PC-9 (cell line): ENCODE results near the gene ZDHHC14. TPM values are rescaled to one million over a fixed set of nuclear protein-coding genes. Genes with fewer than 3 reads are reported as not detected.

Experiments used
- BruUV-seq: library from RNA; stranded (reverse); fragments of 400-500 nt; replicated peaks from 2 replicates; lab custom pipeline; 2021; lab: Mats Ljungman, UMichigan
- CTCF ChIA-PET: fragments of 300-600 bp; sonication (Branson Sonifier 250); formaldehyde crosslinking; loops from one replicate; lab custom pipeline; 2022; ENCODE audit warnings: antibody characterized with exemption; lab: Charles Lee
- POLR2A ChIA-PET: fragments of 300-600 bp; sonication (Branson Sonifier 250); formaldehyde crosslinking; loops from one replicate; lab custom pipeline; 2022; ENCODE audit warnings: antibody characterized with exemption; ENCODE audit not compliant: unreplicated experiment; lab: Charles Lee
- DNase-seq, 2 experiments: peaks; one replicate each; pipeline versions ENCODE4 v3.0.0 to v3.0.0-alpha.2; 2015 to 2022; ENCODE audit warnings: mixed read lengths in 1 of 2
- H2AFZ ChIP-seq: fragments of 200-600 bp; sonication (generic); 2 replicates; pipeline ENCODE4 v1.8.1; 2017; ENCODE audit warnings: antibody characterized with exemption
- H3F3A ChIP-seq: fragments of 200-600 bp; sonication (generic); 2 replicates; pipeline ENCODE4 v1.8.1; 2017; ENCODE audit warnings: antibody characterized with exemption, mild to moderate bottlenecking, low read depth; ENCODE audit not compliant: insufficient read depth
- H3K27ac ChIP-seq: fragments of 200-600 bp; sonication (generic); 2 replicates; pipeline ENCODE4 v1.6.1; 2016; ENCODE audit warnings: mixed run types
- H3K27me3 ChIP-seq: fragments of 200-600 bp; sonication (generic); 2 replicates; pipeline ENCODE4 v1.6.1; 2016; ENCODE audit warnings: low read depth, mixed run types; ENCODE audit not compliant: insufficient read depth
- H3K36me3 ChIP-seq: fragments of 200-600 bp; sonication (generic); 2 replicates; pipeline ENCODE4 v1.6.1; 2016; ENCODE audit warnings: low read depth, mixed run types
- H3K4me1 ChIP-seq: fragments of 200-600 bp; sonication (generic); replicated peaks from 2 replicates; pipeline ENCODE4 v1.6.1; 2016; ENCODE audit warnings: mixed run types; ENCODE audit not compliant: insufficient read depth
- H3K4me2 ChIP-seq: fragments of 200-600 bp; sonication (generic); 2 replicates; pipeline ENCODE4 v1.6.1; 2017; ENCODE audit warnings: mixed run types
- H3K4me3 ChIP-seq: fragments of 200-600 bp; sonication (generic); 2 replicates; pipeline ENCODE4 v1.6.1; 2016; ENCODE audit warnings: mixed run types
- H3K79me2 ChIP-seq: fragments of 200-600 bp; sonication (generic); 2 replicates; pipeline ENCODE4 v1.6.1; 2017; ENCODE audit warnings: low read depth, mixed run types
- H3K9me2 ChIP-seq: fragments of 200-600 bp; sonication (generic); 2 replicates; pipeline ENCODE4 v1.8.1; 2017; ENCODE audit warnings: mild to moderate bottlenecking; ENCODE audit not compliant: insufficient read depth
- H3K9me3 ChIP-seq: fragments of 200-600 bp; sonication (generic); 2 replicates; pipeline ENCODE4 v1.8.1; 2016; ENCODE audit warnings: low read depth; ENCODE audit not compliant: insufficient read depth
- H4K20me1 ChIP-seq: fragments of 200-600 bp; sonication (generic); 2 replicates; pipeline ENCODE4 v1.8.1; 2017; ENCODE audit not compliant: insufficient read depth
- EZH2 ChIP-seq: fragments of 200-600 bp; sonication (generic); IDR thresholded peaks from 2 replicates; pipeline ENCODE4 v1.8.0; 2017; ENCODE audit warnings: antibody characterized with exemption, low read depth
- intact Hi-C: fragments of 100-400 bp; cut with micrococcal nuclease; formaldehyde crosslinking; loops from one replicate; pipeline ENCODE4 v1.10.0; 2022; ENCODE audit not compliant: unreplicated experiment
- total RNA-seq: library from RNA; stranded (reverse); gene quantifications from 2 replicates; pipeline ENCODE4 v1.2.3, GENCODE V29; 2021
- TF ChIP-seq, protein P1 (sequence below): fragments of 200-600 bp; sonication (generic); conservative IDR thresholded peaks from 2 replicates; pipeline ENCODE4 v1.6.1; 2017; ENCODE audit warnings: mixed run types, antibody characterized with exemption, mild to moderate bottlenecking, moderate library complexity

ZDHHC14 gene
- total RNA-seq, 1 experiment from 2014 or later: 5.6 TPM

DNA sequence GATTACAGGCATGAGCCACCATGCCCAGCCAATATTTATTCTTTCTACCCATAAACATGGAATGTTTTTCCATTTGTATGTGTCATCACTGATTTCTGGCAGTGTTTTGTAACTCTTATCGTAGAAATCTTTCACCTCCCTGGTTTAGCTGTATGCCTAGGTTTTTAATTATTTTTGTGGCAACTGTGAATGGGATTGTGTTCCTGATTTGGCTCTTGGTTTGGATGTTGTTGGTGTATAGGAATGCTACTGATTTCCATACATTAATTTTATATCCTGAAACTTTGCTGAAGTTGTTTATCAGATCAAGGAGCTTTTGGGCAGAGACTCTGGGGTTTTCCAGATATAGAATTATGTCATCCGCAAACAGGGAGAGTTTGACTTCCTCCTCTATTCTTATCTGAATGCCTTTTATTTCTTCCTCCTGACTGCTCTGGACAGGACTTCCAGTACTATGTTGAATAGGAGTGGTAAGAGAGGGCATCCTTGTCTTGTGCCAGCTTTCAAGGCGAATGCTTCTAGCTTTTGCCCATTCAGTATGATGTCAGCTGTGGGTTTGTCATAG, 198.6 kb downstream of the ZDHHC14 start:
- intact Hi-C loops: no loop called here
- no peaks in the 10 kb centered on the region for H3K36me3 ChIP-seq
- peak; percentile 5 to 78 for DNase-seq
- H3K9me2 ChIP-seq: no peaks in the 10 kb centered on the region; the same call in 1 of the 2 replicates
- H3K27me3 ChIP-seq: no peaks in the 10 kb centered on the region
- CTCF ChIA-PET: no interaction called here
- BruUV-seq: no TSS peak
- H3K4me2 ChIP-seq: peak overlapping the region; percentile 73
- POLR2A ChIA-PET: no interaction called here
- TF ChIP-seq EZH2: no peak
- TF ChIP-seq, protein P1, sequence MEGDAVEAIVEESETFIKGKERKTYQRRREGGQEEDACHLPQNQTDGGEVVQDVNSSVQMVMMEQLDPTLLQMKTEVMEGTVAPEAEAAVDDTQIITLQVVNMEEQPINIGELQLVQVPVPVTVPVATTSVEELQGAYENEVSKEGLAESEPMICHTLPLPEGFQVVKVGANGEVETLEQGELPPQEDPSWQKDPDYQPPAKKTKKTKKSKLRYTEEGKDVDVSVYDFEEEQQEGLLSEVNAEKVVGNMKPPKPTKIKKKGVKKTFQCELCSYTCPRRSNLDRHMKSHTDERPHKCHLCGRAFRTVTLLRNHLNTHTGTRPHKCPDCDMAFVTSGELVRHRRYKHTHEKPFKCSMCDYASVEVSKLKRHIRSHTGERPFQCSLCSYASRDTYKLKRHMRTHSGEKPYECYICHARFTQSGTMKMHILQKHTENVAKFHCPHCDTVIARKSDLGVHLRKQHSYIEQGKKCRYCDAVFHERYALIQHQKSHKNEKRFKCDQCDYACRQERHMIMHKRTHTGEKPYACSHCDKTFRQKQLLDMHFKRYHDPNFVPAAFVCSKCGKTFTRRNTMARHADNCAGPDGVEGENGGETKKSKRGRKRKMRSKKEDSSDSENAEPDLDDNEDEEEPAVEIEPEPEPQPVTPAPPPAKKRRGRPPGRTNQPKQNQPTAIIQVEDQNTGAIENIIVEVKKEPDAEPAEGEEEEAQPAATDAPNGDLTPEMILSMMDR: no peak
- peak overlapping the region; percentile 21; the same call in 1 of the 2 replicates for H3K4me3 ChIP-seq
- H4K20me1 ChIP-seq: no peaks in the 10 kb centered on the region
- peaks cover 34% of the 10 kb centered on the region for H3F3A ChIP-seq
- H3K4me1 ChIP-seq: peaks cover 27% of the 10 kb centered on the region
- 0 out of 2 replicates have a peak, but pooled peaks cover 7% of the 10 kb centered on the region for H3K9me3 ChIP-seq
- 0 out of 2 replicates have a peak, but pooled peaks cover 5% of the 10 kb centered on the region for H3K79me2 ChIP-seq
- peak overlapping the region; percentile 64 for H3K27ac ChIP-seq
- no peak overlapping the region; the same call in 1 of the 2 replicates for H2AFZ ChIP-seq

DNA sequence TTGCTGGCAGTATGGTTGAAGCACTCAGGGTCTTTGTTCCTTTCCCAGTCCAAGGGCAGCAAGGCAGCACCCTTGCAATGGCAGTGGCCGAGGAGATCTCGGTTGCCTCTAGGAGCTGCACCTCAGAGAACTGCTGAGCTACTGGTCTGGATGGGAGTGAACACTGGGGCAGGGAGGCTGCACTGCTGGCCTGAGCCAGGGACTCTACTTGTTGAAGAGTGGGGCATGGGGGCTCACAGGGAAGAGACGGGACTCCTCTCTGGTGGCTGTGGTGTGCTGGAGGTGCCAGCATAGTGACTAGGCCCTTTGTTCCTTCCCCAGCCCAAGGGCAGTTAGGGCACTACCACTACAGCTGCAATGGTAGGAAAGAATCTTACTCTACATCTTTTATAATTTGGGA, 203.0 kb downstream of the ZDHHC14 start:
- DNase-seq: no peak
- 0 out of 2 replicates have a peak, but pooled peaks cover 5% of the 10 kb centered on the region for H3K79me2 ChIP-seq
- H3F3A ChIP-seq: peaks cover 22% of the 10 kb centered on the region
- ChIA-PET CTCF (no interaction called here), POLR2A (no interaction called here)
- H3K4me3 ChIP-seq: no peak overlapping the region
- H3K27ac ChIP-seq: no peak overlapping the region
- 0 out of 2 replicates have a peak, but pooled peaks cover 7% of the 10 kb centered on the region for H3K9me3 ChIP-seq
- H3K9me2 ChIP-seq: no peaks in the 10 kb centered on the region; the same call in 1 of the 2 replicates
- H3K4me2 ChIP-seq: no peak overlapping the region
- intact Hi-C loops: no loop called here
- H2AFZ ChIP-seq: no peak overlapping the region
- H3K4me1 ChIP-seq: peaks cover 22% of the 10 kb centered on the region
- H3K27me3 ChIP-seq: no peaks in the 10 kb centered on the region
- no peaks in the 10 kb centered on the region for H3K36me3 ChIP-seq
- BruUV-seq: no TSS peak
- TF ChIP-seq, protein P1: no peak
- no peak for TF ChIP-seq EZH2
- no peaks in the 10 kb centered on the region for H4K20me1 ChIP-seq

DNA sequence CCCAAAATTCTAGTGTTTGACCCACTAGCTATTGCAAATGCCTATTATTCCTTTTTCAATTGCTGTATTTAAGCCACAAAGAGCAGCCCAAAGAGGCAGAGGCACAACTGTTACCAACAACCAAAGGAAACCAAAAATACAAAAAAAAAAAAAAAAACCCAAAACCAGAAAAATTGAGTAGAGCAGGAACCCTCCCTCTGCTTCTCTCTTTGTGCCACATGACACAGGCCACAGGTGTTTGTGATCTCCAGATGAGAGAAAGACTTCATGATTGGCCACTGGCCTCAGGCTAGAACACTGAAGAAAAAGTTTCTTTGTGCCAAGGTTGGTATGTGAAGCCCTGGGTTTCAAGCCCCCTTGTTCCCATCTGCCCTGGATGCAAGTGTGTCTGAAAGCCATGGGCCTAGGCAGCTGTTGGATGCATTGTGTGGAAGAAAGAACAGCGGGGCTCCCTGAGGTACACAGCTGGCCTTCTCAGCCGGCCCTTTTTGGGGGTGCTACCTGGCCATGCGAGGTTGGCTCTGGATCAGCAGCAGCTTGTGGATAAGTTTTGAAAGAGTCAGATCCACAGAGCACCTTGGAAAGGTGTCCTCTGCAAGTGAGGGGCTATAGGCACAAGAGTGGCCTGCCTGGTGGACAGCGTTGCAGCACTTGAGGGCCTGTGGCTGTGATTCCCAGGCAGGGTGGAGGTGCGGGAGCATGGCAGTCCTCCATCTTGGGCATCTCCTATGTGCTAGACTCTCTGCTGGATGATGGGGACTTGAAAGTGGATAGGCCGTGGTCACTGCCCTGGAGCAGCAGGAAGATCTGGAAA, 204.5 kb downstream of the ZDHHC14 start:
- BruUV-seq: no TSS peak
- H3F3A ChIP-seq: peaks cover 7% of the 10 kb centered on the region; the same call in 1 of the 2 replicates
- intact Hi-C loops: no loop called here
- peaks cover 9% of the 10 kb centered on the region for H3K4me1 ChIP-seq
- 0 out of 2 replicates have a peak, but pooled peaks cover 5% of the 10 kb centered on the region for H3K79me2 ChIP-seq
- no peaks in the 10 kb centered on the region for H3K36me3 ChIP-seq
- DNase-seq: no peak
- POLR2A ChIA-PET: no interaction called here
- 0 out of 2 replicates have a peak, but pooled peaks cover 7% of the 10 kb centered on the region for H3K9me3 ChIP-seq
- no peak overlapping the region for H2AFZ ChIP-seq
- H4K20me1 ChIP-seq: no peaks in the 10 kb centered on the region
- TF ChIP-seq, protein P1: no peak
- TF ChIP-seq EZH2: no peak
- H3K27ac ChIP-seq: no peak overlapping the region
- H3K4me2 ChIP-seq: no peak overlapping the region
- no peak overlapping the region for H3K4me3 ChIP-seq
- H3K9me2 ChIP-seq: no peaks in the 10 kb centered on the region; the same call in 1 of the 2 replicates
- no peaks in the 10 kb centered on the region for H3K27me3 ChIP-seq
- CTCF ChIA-PET: no interaction called here
